ENCODE data around the gene XXYLT1. TPM values are rescaled to one million over a fixed set of nuclear protein-coding genes. Genes with fewer than 3 reads are reported as not detected.

The XXYLT1 gene
- total and polyA plus RNA-seq, 9 of the 15 experiments (the other 6 are each of a cell fraction or from before 2014, with no cell fraction given), result 1.9 to 18.9 (median 15.0) TPM

DNA sequence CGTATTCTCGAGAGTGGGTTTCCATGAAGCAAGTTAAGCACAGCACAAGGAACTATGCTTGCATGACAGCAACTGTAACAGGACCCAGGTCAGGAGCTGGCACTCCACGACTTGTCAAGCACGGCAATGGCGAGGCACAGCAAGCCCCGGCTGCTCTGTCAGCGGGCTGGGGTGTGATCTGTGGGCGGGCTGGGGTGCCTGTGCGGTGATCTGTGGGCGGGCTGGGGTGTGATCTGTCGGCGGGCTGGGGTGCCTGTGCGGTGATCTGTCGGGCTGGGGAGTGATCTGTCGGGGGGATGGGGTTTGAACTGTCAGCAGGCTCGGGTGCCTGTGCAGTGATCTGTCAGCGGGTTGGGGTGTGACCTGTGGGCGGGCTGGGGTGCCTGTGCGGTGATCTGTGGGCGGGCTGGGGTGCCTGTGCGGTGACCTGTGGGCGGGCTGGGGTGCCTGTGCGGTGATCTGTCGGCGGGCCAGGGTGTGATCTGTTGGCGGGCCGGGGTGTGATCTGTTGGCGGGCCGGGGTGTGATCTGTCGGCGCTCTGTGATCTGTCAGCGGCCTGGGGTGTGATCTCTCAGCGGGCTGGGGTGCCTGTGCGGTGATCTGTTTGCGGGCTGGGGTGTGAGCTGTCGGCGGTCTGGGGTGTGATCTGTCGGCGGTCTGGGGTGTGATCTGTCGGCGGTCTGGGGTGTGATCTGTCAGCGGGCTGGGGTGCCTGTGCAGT is 205.7 kb downstream of the XXYLT1 start:
- Histone ChIP-seq H3K79me2 (ENCODE audit: control insufficient read depth, insufficient read depth, low read length) (no peaks in the 10 kb centered on the region), H2AFZ (ENCODE audit: low read depth, low read length) (no peak overlapping the region), H3K27ac (ENCODE audit: extremely low read depth, low read depth, low read length) (no peak overlapping the region), H3K36me3 (ENCODE audit: control insufficient read depth, insufficient read depth, low read length) (peaks cover 5% of the 10 kb centered on the region; the same call in 1 of the 3 replicates), H4K20me1 (replicated peaks; ENCODE audit: control insufficient read depth, insufficient read depth, low read length) (no peaks in the 10 kb centered on the region), H3K4me1 (replicated peaks in 1 of 2; ENCODE audit: control insufficient read depth in 2 of 2, insufficient read depth in 2 of 2, low read length in 2 of 2) (peaks cover 0 to 18% of the 10 kb centered on the region in 2 experiments; a peak in 2 of 5 replicates), H3K9me1 (ENCODE audit: control insufficient read depth, insufficient read depth, low read length) (no peaks in the 10 kb centered on the region), H3K4me2 (ENCODE audit: insufficient read depth, low read length) (no peak overlapping the region), H3K27me3 (ENCODE audit: control insufficient read depth in 2 of 2, insufficient read depth in 2 of 2, low read length in 2 of 2) (peaks cover 9 to 34% of the 10 kb centered on the region in 2 experiments; a peak in 3 of 5 replicates), H3K9me3 (replicated peaks; ENCODE audit: control insufficient read depth, insufficient read depth, low read depth, low read length) (no peaks in the 10 kb centered on the region), H3K4me3 (no peak overlapping the region), H3K9ac (ENCODE audit: insufficient read depth in 1 of 2, low read depth in 2 of 2, low read length in 2 of 2) (no peak overlapping the region)
- no peak for FAIRE-seq
- BruUV-seq (replicated peaks), result no TSS peak
- intact Hi-C loops (cut with micrococcal nuclease) (no loop called here), in situ Hi-C loops (cut with MboI) (no loop called here)
- 80% methylated on average over 15 of the region's 42 CpGs for WGBS (ENCODE audit: insufficient coverage, low coverage, missing lambda C conversion rate)
- POLR2A ChIA-PET, result no interaction called here
- no peak for DNase-seq (ENCODE audit: extremely low read depth in 1 of 4, low spot score in 3 of 4)
- CTCF ChIA-PET (ENCODE audit: low intra/inter-chr PET ratio), result no interaction called here
- TF ChIP-seq PHF20 (IDR thresholded peaks at IDR 0.05; ENCODE audit: partially characterized antibody), result no peak
- TF ChIP-seq RBM22 (IDR thresholded peaks at IDR 0.05; ENCODE audit: low read depth, low read length, poor library complexity, severe bottlenecking), result peak; percentile 29
- no peak for TF ChIP-seq BRD9 (IDR thresholded peaks at IDR 0.05; ENCODE audit: low read depth, partially characterized antibody)
- no peak for TF ChIP-seq ZNF766 (CRISPR knock-in tag; conservative IDR thresholded peaks at IDR 0.05)
- TF ChIP-seq, protein P1, sequence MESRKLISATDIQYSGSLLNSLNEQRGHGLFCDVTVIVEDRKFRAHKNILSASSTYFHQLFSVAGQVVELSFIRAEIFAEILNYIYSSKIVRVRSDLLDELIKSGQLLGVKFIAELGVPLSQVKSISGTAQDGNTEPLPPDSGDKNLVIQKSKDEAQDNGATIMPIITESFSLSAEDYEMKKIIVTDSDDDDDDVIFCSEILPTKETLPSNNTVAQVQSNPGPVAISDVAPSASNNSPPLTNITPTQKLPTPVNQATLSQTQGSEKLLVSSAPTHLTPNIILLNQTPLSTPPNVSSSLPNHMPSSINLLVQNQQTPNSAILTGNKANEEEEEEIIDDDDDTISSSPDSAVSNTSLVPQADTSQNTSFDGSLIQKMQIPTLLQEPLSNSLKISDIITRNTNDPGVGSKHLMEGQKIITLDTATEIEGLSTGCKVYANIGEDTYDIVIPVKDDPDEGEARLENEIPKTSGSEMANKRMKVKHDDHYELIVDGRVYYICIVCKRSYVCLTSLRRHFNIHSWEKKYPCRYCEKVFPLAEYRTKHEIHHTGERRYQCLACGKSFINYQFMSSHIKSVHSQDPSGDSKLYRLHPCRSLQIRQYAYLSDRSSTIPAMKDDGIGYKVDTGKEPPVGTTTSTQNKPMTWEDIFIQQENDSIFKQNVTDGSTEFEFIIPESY (CRISPR knock-in tag; IDR thresholded peaks at IDR 0.05), result peak; percentile 62
- peak; percentile 62; the same call in 1 of the 2 replicates for TF ChIP-seq POLR2G (IDR thresholded peaks at IDR 0.05; ENCODE audit: low read depth, low read length)
- no peak for TF ChIP-seq HDAC8 (tag; IDR thresholded peaks at IDR 0.05)
- ATAC-seq, result no peak

Data from K562 (cell line).